ENCODE data around the gene FKBP2.

GRCh38 chr11:64258946-64259532, 18.1 kb downstream of the FKBP2 start:
- TF ChIP-seq CTCF (IDR thresholded peaks at IDR 0.05), result no peak
- no peak for TF ChIP-seq EZH2phosphoT487 (IDR thresholded peaks at IDR 0.05)
- no peak for TF ChIP-seq EZH2 (IDR thresholded peaks at IDR 0.05)
